Erythroblast (primary cell): ENCODE measurements around the gene RNF115.

ENCODE experiments used
- GATA1 ChIP-seq: IDR thresholded peaks from 2 replicates; pipeline ENCODE4 v1.6.1; 2011; ENCODE audit warnings: low read depth, mild to moderate bottlenecking, control low read depth, low read length, moderate library complexity
- POLR2A ChIP-seq: IDR thresholded peaks from 2 replicates; pipeline ENCODE4 v1.6.1; 2011; ENCODE audit warnings: mild to moderate bottlenecking, low read length

GRCh38 chr1:145845144-145845513 is 21.2 kb upstream of the RNF115 start:
- TF ChIP-seq POLR2A, result peak; percentile 61
- no peak for TF ChIP-seq GATA1
